GM21360 (cell line): ENCODE measurements around the gene LUC7L2.
"Not testable (repeated sequence)": the region's sequence is repeated elsewhere in the genome, so short reads cannot be mapped to it uniquely, and the experiment has no call there.

Source experiments
- ATAC-seq: cut with Tn5 transposase; IDR thresholded peaks from one replicate; pipeline ENCODE4 v1.9.1; 2021; ENCODE audit warnings: mild to moderate bottlenecking, moderate library complexity; ENCODE audit not compliant: unreplicated experiment

The LUC7L2 gene

GRCh38 chr7:139441961-139442360 is 82.3 kb downstream of the LUC7L2 start:
- no peak for ATAC-seq

- ATAC-seq, result no peak
These were observed 86.6 kb downstream of the LUC7L2 start for GRCh38 chr7:139446051-139446890.

GRCh38 chr7:139450851-139451250 is 91.2 kb downstream of the LUC7L2 start:
- no peak for ATAC-seq

GRCh38 chr7:139451638-139452037 is 91.9 kb downstream of the LUC7L2 start:
- ATAC-seq, result no peak

GRCh38 chr7:139452958-139453672 is 93.4 kb downstream of the LUC7L2 start:
- no peak for ATAC-seq

- no peak for ATAC-seq
These were observed 94.1 kb downstream of the LUC7L2 start for GRCh38 chr7:139453673-139454321.

- ATAC-seq, result no peak
These were observed 96.1 kb downstream of the LUC7L2 start for GRCh38 chr7:139455789-139456188.

GRCh38 chr7:139456511-139456910 is 96.8 kb downstream of the LUC7L2 start:
- no peak for ATAC-seq

- no peak for ATAC-seq
These were observed 97.7 kb downstream of the LUC7L2 start for GRCh38 chr7:139457153-139457946.

GRCh38 chr7:139463421-139463820 is 103.7 kb downstream of the LUC7L2 start:
- ATAC-seq, result not testable (repeated sequence)

- ATAC-seq, result not testable (repeated sequence)
These were observed 104.8 kb downstream of the LUC7L2 start for GRCh38 chr7:139464511-139464910.

GRCh38 chr7:139465072-139465471 is 105.4 kb downstream of the LUC7L2 start:
- not testable (repeated sequence) for ATAC-seq

GRCh38 chr7:139467729-139468128 is 108.0 kb downstream of the LUC7L2 start:
- not testable (repeated sequence) for ATAC-seq

GRCh38 chr7:139468281-139468680 is 108.6 kb downstream of the LUC7L2 start:
- not testable (repeated sequence) for ATAC-seq

- ATAC-seq, result no peak
These were observed 112.2 kb downstream of the LUC7L2 start for GRCh38 chr7:139471740-139472353.
